HG02678 (cell line): Measurements from ENCODE around the gene ZDHHC5.
"Not testable (repeated sequence)": the region's sequence is repeated elsewhere in the genome, so short reads cannot be mapped to it uniquely, and the experiment has no call there.

Source experiments
- ATAC-seq: cut with Tn5 transposase; IDR thresholded peaks from one replicate; pipeline ENCODE4 v1.9.1; 2021; ENCODE audit warnings: mild to moderate bottlenecking, moderate library complexity; ENCODE audit not compliant: unreplicated experiment

Gene ZDHHC5

DNA sequence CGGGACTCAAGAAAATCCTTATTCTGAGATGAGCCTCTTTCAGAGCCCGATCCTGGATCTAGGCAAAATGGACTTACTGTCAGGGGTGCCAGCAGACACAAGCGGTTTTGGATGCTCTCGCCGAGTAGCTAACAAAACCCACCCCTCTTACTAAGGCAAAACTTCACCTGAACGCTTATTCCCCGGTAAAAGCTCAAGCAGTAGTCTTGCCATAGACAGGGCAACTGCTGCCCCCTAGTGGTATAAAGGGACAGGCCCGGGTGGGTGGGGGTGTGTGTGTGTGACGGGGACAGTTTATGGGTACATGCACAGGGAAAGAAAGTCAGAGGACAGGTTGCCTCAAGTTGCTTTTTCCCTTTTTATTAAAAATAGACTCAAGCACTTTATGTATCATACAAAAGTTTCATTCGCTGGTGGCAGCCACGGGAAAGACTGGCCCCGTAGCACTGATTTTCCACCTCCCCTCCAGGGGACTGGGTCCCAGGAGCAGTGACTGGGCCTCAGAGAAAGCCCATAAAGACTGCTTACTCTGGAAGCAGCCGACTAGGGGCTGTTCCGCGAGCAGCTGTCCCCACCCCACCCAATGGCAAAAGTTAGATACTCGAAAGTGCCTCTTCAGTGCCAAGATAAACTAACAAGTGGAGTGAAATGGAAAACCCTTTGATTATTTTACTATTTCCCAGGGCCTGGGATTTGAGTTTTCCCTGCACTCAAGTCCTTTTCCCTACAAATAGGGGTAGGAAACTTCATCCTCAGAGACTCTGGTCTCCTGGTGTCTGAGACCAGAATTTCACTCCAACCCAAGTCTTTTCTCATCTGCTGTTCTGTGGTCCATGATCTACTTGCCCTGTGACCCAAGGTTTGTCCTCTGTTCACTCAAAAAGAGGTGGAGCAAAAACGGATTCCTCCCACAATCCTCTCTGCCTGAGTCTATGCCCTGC, 22.9 kb upstream of the ZDHHC5 start:
- ATAC-seq = peak; percentile 44

GRCh38 chr11:57645689-57646085, 22.2 kb upstream of the ZDHHC5 start:
- ATAC-seq = no peak

- peak; percentile 48 for ATAC-seq
Observed at GRCh38 chr11:57646194-57646798, 21.6 kb upstream of the ZDHHC5 start.

GRCh38 chr11:57646799-57647303, 21.1 kb upstream of the ZDHHC5 start:
- ATAC-seq = no peak

GRCh38 chr11:57647372-57647771, 20.5 kb upstream of the ZDHHC5 start:
- ATAC-seq = no peak

- no peak for ATAC-seq
Observed at GRCh38 chr11:57647960-57648800, 19.7 kb upstream of the ZDHHC5 start.

DNA sequence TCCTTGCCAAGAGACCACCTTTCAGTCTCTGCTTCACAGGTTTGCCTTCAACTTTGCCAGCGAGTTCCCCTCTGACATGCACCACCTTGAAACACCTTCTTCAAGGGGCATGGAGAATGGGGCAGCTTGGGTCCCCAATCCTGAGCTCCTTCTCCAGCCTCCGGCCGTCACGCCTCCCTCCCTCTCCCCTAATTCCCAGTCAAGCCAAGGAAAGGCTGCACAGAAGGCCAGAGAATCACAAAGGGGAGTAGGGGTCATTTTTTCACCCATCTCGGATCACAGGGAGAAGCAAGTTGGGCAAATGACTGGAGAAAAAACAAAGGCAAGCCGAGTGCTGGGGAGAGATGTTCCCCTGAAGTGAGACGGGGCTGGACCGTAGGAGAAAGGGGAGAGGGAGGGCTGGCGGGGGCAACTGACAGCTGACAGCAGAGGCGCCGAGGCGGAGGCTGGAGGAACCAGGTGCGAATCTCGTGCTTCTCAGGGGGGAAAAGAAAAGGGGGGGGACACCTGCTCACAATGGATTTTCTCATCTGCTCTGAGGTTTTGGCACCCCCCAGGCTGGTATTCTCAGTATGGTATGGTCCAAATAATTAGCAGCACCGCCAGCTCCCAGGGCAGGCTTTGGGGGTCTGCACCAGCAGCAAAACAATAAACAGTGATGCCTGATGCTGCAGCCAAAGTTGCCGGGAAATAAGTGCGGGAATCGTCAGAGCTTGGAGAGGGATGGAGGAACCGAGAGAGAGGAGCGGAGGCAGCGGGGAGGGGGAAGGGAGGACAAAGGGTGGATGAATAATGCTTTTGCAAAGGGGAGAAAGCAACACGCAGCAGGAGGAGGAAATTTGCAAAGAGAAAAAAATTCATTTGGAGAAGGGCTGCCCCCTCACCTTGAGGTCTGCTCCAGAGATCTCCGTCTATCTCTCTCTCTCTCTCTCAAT, 18.8 kb upstream of the ZDHHC5 start:
- ATAC-seq = no peak

- ATAC-seq = no peak
Observed at GRCh38 chr11:57649826-57650738, 17.8 kb upstream of the ZDHHC5 start, which contains the start of gene YPEL4. TSS of gene YPEL4 (minus strand) at chr11:57649912. CDS start at chr11:57647107, 2,805 bp downstream.

DNA sequence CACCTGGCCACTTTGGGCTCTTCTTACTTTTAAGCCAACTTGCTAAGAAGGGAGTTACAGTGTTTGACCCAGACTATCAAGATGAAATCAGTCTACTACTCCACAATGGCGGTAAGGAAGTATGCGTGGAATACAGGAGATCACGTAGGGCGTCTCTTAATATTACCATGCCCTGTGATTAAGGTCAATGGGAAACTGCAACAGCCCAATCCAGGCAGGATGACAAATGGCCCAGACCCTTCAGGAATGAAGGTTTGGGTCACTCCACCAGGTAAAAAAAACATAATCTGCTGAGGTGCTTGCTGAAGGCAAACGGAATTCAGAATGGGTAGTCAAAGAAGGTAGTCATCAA, 17.2 kb upstream of the ZDHHC5 start:
- no peak for ATAC-seq

- ATAC-seq = no peak
Observed at GRCh38 chr11:57651408-57651807, 16.5 kb upstream of the ZDHHC5 start.

- ATAC-seq = not testable (repeated sequence)
Observed at GRCh38 chr11:57652230-57652629, 15.7 kb upstream of the ZDHHC5 start.

GRCh38 chr11:57652662-57653061, 15.3 kb upstream of the ZDHHC5 start:
- no peak for ATAC-seq

DNA sequence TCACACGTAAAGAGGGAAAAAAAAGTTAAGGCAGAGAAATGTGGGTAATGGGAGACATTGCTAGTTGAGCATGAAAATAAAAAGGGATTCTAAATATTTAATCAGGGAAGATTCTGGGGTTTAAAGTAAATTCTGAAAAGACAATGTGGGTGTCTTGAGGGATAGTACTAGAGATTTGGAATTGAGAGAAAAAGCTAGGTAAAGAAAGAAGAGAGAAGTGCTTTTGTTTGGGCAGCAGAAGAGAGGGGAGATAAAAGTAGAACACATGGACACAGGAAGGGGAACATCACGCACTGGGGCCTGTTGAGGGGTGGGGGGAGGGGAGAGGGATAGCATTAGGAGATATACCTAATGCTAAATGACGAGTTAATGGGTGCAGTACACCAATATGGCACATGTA, 14.8 kb upstream of the ZDHHC5 start:
- ATAC-seq = no peak

DNA sequence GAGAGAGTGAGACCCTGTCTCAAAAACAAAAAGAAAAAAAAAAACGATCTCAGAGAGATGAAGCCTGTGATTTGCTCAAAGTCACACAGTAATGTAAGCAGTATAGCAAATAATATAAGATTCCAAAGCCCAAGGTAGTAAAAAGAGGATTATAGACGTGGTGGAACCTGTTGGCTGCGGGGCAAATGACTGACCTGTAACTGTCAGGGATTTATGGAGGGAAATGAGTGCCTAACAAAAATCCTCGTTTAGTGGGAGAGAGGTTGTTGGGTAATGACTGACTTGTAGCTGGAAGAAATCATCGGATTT, 11.1 kb upstream of the ZDHHC5 start:
- ATAC-seq = no peak

DNA sequence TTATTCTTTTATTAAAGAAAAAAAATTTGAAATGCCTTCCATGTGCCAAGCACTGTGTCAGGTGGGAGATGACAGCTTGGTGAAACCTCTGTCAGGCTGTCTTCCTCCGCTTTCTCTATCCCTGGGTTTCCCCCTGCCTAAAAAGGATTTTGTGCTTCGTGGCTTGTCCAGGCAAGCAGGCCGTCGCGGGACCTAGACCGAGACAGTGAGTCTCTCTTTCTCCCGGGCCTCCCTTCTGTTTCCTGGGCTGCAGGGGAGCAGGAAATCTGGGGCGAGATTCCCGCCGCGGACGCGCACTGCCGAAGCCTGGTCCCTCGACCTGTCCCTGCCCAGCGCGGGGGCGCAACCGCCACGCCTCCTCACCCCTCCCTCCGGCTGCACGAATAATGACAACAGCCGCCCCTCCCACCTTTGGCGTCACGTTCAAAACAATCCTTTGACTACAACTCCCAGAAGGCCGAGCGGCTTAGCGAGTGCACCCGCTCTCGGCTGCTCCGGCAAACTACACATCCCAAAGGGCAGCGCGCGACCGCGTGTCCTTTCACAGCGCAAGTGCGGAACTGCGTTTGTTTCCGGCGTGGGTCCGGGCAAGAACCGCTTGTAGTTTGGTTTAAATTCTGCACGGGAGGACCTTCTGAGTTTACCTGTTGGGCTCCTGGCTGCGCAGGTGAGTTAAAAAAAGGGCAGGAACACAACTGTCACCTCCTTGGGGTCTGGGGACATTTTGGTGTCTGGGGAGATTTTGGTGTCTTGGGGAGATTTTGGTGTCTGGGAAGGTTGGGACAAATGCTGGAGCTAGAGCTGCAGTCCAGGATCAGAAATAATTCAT, 10.5 kb upstream of the ZDHHC5 start, which contains the start of gene CLP1:
Gene CLP1, plus strand, starts transcription at position 569 of the 829 bp plus-strand sequence. CDS start 1,715 bp downstream, outside the sequence.
- peak; percentile 99 for ATAC-seq

GRCh38 chr11:57658023-57658361, 9.9 kb upstream of the ZDHHC5 start:
- no peak for ATAC-seq

DNA sequence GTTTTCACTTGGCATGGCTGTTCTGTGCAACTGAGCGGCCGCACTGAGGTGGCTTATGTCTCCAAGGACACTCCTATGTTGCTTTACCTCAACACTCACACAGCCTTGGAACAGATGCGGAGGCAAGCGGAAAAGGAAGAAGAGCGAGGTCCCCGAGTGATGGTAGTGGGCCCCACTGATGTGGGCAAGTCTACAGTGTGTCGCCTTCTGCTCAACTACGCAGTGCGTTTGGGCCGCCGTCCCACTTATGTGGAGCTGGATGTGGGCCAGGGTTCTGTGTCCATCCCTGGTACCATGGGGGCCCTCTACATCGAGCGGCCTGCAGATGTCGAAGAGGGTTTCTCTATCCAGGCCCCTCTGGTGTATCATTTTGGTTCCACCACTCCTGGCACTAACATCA, 8.2 kb upstream of the ZDHHC5 start:
- ATAC-seq = no peak

DNA sequence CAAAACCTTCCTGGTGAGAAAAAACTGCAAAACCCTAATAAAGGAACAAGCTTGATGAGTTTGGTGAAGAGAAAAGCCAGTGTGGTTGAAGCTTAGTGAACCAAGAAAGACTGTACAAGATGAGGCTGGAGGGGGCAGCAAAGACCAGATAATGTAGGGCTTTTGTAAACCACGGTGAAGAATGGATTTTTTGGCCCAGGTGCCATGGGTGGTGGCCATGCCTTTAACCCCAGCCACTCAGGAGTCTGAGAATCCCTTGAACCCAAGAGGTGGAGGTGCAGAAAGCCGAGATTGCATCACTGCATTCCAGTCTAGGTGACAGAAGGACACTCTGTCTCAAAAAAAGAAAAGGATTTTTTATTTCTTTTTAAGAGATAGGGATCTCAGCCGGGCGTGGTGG, 5.0 kb upstream of the ZDHHC5 start:
- no peak for ATAC-seq
